Measurements from ENCODE around the gene LDHD. TPM values are rescaled to one million over a fixed set of nuclear protein-coding genes. Genes with fewer than 3 reads are reported as not detected.

Gene LDHD
- total RNA-seq, 1 donor from 2014 or later, result 1.2 TPM

DNA sequence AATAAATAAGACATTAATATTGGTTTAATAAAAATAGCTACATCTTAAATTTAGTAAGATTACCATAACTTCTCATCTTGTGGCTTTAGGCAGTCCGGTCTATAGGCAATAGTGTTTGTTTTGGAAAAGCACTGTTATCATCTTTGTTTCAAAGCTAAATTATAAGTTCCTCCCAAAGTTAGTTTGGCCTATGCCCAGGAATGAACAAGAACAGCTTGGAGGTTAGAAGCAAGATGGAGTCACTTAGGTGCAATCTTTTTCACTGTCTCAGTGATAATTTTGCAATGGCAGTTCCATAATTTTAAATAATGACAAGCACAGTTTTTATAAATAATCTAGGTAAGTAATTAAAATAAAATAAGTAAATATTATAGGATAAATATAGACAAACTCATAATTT, 6.0 kb upstream of the LDHD start:
- Mint-ChIP-seq H3K9me3 (ENCODE audit: unreplicated experiment) (peaks cover 8% of the 10 kb centered on the region), H3K4me1 (ENCODE audit: unreplicated experiment) (no peaks in the 10 kb centered on the region), H3K27ac (ENCODE audit: unreplicated experiment) (no peak overlapping the region), H3K4me3 (ENCODE audit: unreplicated experiment) (no peak overlapping the region), H3K27me3 (ENCODE audit: unreplicated experiment) (no peaks in the 10 kb centered on the region), H3K36me3 (ENCODE audit: unreplicated experiment) (no peaks in the 10 kb centered on the region)
- DNase-seq (ENCODE audit: extremely low spot score, unreplicated experiment), result no peak
- TF ChIP-seq, protein P1, sequence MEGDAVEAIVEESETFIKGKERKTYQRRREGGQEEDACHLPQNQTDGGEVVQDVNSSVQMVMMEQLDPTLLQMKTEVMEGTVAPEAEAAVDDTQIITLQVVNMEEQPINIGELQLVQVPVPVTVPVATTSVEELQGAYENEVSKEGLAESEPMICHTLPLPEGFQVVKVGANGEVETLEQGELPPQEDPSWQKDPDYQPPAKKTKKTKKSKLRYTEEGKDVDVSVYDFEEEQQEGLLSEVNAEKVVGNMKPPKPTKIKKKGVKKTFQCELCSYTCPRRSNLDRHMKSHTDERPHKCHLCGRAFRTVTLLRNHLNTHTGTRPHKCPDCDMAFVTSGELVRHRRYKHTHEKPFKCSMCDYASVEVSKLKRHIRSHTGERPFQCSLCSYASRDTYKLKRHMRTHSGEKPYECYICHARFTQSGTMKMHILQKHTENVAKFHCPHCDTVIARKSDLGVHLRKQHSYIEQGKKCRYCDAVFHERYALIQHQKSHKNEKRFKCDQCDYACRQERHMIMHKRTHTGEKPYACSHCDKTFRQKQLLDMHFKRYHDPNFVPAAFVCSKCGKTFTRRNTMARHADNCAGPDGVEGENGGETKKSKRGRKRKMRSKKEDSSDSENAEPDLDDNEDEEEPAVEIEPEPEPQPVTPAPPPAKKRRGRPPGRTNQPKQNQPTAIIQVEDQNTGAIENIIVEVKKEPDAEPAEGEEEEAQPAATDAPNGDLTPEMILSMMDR (IDR thresholded peaks at IDR 0.05), result no peak

DNA sequence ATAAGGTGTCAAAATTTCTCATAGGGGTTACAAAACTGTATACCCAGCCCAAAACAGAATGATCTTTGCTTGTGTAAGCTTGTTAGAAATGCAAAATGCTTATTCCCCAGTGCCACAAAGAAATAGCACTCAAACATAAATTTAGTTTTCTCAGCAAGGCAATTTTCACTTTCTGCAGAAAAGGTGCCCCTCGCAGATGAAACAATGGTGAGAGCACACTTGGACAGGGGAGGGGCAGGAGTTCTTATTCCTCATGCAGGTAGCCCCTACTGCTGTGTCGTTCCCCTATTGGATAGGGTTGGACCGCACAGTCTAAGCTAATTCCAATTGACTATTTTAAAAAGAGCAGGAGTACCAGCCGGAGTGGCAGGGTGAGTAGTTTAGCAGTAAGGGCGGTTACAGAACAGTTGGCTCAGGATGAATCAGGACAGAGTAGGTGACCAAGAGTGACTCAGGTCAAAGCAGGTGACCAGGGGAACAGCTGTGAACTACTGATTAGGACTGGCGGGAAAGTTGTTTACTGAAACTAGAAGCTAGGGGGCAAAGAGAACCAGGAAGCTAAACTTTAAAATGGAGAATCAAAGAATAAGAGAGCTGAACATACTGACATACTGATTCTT, 5.5 kb upstream of the LDHD start:
- H3K4me1 Mint-ChIP-seq (ENCODE audit: unreplicated experiment), result no peaks in the 10 kb centered on the region
- TF ChIP-seq, protein P1 (IDR thresholded peaks at IDR 0.05), result no peak
- H3K27ac Mint-ChIP-seq (ENCODE audit: unreplicated experiment), result no peak overlapping the region
- no peak overlapping the region for H3K4me3 Mint-ChIP-seq (ENCODE audit: unreplicated experiment)
- DNase-seq (ENCODE audit: extremely low spot score, unreplicated experiment), result no peak
- H3K27me3 Mint-ChIP-seq (ENCODE audit: unreplicated experiment), result no peaks in the 10 kb centered on the region
- H3K36me3 Mint-ChIP-seq (ENCODE audit: unreplicated experiment), result no peaks in the 10 kb centered on the region
- peaks cover 8% of the 10 kb centered on the region for H3K9me3 Mint-ChIP-seq (ENCODE audit: unreplicated experiment)

DNA sequence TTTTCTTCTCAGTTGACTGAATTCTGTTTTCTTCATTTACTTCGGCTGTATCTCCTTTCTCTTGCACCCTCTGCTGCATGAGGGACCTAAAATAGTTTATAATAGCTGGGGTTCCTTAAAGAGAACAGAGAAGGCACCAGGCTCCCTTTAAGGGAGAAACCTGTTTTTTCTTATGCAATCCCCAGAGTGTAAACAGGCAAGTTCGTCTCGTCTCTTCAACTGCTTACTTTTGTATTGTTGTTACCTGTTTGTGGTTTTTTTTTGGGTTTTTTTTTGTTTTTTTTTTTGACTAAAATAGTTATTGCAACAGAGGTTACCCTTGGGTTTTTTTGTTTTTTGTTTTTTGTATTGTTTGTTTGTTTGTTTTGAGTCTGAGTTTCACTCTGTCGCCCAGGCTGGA, 3.7 kb upstream of the LDHD start:
- Mint-ChIP-seq H3K4me3 (ENCODE audit: unreplicated experiment) (no peak overlapping the region), H3K27ac (ENCODE audit: unreplicated experiment) (no peak overlapping the region), H3K9me3 (ENCODE audit: unreplicated experiment) (peaks cover 8% of the 10 kb centered on the region), H3K27me3 (ENCODE audit: unreplicated experiment) (no peaks in the 10 kb centered on the region), H3K4me1 (ENCODE audit: unreplicated experiment) (peaks cover 6% of the 10 kb centered on the region), H3K36me3 (ENCODE audit: unreplicated experiment) (no peaks in the 10 kb centered on the region)
- TF ChIP-seq, protein P1 (IDR thresholded peaks at IDR 0.05), result no peak
- DNase-seq (ENCODE audit: extremely low spot score, unreplicated experiment), result no peak

DNA sequence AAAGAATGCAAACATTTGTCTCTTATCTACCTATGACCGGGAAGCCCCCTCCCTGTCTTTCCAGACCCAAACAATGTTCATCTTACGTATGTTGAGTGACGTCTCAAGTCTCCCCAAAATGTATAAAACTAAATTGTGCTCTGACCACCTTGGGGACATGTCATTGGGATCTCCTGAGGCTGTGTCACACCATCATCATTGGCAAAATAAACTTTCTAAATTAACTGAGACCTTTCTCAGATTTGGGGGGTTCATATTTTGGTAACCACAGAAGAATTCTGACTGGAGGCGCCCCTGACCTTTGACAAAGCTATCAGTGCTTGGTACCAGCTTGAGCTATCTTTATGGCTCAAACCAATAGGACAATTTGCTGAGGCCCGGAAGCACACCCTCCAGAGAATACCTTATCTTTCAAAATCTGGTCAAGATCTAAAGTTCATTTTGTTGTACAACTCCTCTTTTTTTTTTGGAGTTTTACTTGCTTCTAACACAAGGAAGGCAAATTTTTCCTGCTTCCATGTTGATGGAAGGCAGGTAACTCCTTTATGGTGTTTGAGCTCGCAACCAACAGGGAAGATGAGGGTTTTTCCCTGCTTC, 2.5 kb upstream of the LDHD start:
- no peak overlapping the region for H3K27ac Mint-ChIP-seq (ENCODE audit: unreplicated experiment)
- H3K27me3 Mint-ChIP-seq (ENCODE audit: unreplicated experiment), result no peaks in the 10 kb centered on the region
- no peak overlapping the region for H3K4me3 Mint-ChIP-seq (ENCODE audit: unreplicated experiment)
- H3K36me3 Mint-ChIP-seq (ENCODE audit: unreplicated experiment), result no peaks in the 10 kb centered on the region
- TF ChIP-seq, protein P1 (IDR thresholded peaks at IDR 0.05), result no peak
- H3K4me1 Mint-ChIP-seq (ENCODE audit: unreplicated experiment), result peaks cover 6% of the 10 kb centered on the region
- DNase-seq (ENCODE audit: extremely low spot score, unreplicated experiment), result no peak
- peaks cover 8% of the 10 kb centered on the region for H3K9me3 Mint-ChIP-seq (ENCODE audit: unreplicated experiment)

DNA sequence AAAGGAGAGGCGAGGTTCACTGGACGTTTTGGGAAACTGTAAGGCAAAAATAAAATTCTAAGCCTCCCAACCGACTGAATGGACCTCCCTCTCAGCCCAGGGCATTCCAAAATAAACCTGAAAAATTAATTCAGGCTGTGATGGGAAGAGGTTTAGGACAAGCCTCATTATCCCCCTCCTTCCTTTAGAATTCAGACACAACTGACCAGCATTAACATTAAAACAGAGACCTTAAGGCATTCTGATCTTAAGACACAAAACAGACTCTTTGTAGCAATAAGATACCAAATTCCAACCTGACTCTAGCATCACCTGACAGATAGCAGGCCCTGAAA, 298 bp upstream of the LDHD start:
- no peak overlapping the region for H3K4me3 Mint-ChIP-seq (ENCODE audit: unreplicated experiment)
- no peak overlapping the region for H3K27ac Mint-ChIP-seq (ENCODE audit: unreplicated experiment)
- no peak for DNase-seq (ENCODE audit: extremely low spot score, unreplicated experiment)
- H3K9me3 Mint-ChIP-seq (ENCODE audit: unreplicated experiment), result peaks cover 4% of the 10 kb centered on the region
- no peaks in the 10 kb centered on the region for H3K36me3 Mint-ChIP-seq (ENCODE audit: unreplicated experiment)
- peaks cover 6% of the 10 kb centered on the region for H3K4me1 Mint-ChIP-seq (ENCODE audit: unreplicated experiment)
- H3K27me3 Mint-ChIP-seq (ENCODE audit: unreplicated experiment), result no peaks in the 10 kb centered on the region
- TF ChIP-seq, protein P1 (IDR thresholded peaks at IDR 0.05), result no peak

All from osteocyte (in vitro differentiated cells).